ENCODE data around the gene AP3B1.

AP3B1 gene

DNA sequence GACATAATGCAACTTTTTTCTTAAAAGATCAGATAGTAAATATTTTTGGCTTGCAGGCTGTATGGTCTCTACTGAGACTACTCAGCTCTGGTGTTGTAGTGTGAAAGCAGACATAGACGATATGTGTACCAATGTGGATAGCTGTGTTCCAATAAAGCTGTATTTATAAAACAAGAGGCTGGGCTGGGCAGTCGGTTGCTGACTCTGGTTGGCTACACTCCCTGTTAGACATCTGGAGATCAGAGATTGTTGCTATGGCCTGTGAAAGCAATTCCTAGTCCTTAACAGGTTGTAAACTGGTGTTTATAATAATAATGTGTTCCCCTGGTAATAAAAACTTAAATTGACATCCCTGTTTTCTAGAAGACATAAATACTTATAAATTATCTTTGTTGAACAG is 41.5 kb upstream of the AP3B1 start:
- TF ChIP-seq, protein P1, sequence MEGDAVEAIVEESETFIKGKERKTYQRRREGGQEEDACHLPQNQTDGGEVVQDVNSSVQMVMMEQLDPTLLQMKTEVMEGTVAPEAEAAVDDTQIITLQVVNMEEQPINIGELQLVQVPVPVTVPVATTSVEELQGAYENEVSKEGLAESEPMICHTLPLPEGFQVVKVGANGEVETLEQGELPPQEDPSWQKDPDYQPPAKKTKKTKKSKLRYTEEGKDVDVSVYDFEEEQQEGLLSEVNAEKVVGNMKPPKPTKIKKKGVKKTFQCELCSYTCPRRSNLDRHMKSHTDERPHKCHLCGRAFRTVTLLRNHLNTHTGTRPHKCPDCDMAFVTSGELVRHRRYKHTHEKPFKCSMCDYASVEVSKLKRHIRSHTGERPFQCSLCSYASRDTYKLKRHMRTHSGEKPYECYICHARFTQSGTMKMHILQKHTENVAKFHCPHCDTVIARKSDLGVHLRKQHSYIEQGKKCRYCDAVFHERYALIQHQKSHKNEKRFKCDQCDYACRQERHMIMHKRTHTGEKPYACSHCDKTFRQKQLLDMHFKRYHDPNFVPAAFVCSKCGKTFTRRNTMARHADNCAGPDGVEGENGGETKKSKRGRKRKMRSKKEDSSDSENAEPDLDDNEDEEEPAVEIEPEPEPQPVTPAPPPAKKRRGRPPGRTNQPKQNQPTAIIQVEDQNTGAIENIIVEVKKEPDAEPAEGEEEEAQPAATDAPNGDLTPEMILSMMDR (IDR thresholded peaks at IDR 0.05; ENCODE audit: insufficient read depth, low read length, poor library complexity, severe bottlenecking), result no peak
- Histone ChIP-seq H3K27me3 (replicated peaks; ENCODE audit: control insufficient read depth, insufficient read depth, low read length) (no peaks in the 10 kb centered on the region), H3K4me3 (replicated peaks; ENCODE audit: low read depth, low read length) (no peak overlapping the region), H3K36me3 (ENCODE audit: control insufficient read depth, insufficient read depth, low read length) (no peaks in the 10 kb centered on the region)
- DNase-seq (ENCODE audit: extremely low read depth, insufficient read length), result no peak

- DNase-seq (ENCODE audit: extremely low read depth, insufficient read length), result no peak
- TF ChIP-seq, protein P1 (IDR thresholded peaks at IDR 0.05; ENCODE audit: insufficient read depth, low read length, poor library complexity, severe bottlenecking), result no peak
- no peaks in the 10 kb centered on the region for H3K27me3 ChIP-seq (replicated peaks; ENCODE audit: control insufficient read depth, insufficient read depth, low read length)
- no peaks in the 10 kb centered on the region for H3K36me3 ChIP-seq (ENCODE audit: control insufficient read depth, insufficient read depth, low read length)
- no peak overlapping the region for H3K4me3 ChIP-seq (replicated peaks; ENCODE audit: low read depth, low read length)
Observed at GRCh38 chr5:78334811-78335210, 40.3 kb upstream of the AP3B1 start.

DNA sequence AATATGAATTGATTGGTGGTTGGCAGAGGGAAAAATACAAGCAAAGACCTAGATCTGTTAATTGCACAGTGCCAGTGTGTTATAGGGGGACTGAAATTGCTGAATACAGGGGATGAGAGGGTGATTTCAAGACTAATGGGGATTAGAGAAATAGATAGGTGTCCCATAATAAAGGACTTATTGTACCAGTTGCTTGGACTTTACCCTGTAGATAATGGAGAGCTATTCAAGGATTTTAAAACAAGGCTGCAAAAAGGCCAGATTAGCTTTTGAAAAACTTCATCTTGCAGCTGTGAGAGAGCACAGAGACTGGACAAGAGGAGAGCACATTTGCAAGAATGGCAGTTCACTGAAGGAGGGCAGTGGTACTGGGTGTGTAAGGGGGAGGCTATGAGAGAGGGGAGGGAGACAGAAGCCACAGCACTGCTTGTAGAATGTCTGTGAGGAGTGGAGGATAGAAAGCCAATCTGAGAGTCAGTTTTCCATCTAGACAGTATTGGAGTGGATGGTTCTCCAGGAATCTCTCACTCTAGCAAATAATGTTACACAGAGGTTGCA is 37.1 kb upstream of the AP3B1 start:
- H3K27me3 ChIP-seq (replicated peaks; ENCODE audit: control insufficient read depth, insufficient read depth, low read length), result no peaks in the 10 kb centered on the region
- DNase-seq (ENCODE audit: extremely low read depth, insufficient read length), result no peak
- H3K36me3 ChIP-seq (ENCODE audit: control insufficient read depth, insufficient read depth, low read length), result no peaks in the 10 kb centered on the region
- no peak overlapping the region for H3K4me3 ChIP-seq (replicated peaks; ENCODE audit: low read depth, low read length)
- TF ChIP-seq, protein P1 (IDR thresholded peaks at IDR 0.05; ENCODE audit: insufficient read depth, low read length, poor library complexity, severe bottlenecking), result no peak

GRCh38 chr5:78328585-78329173 is 34.2 kb upstream of the AP3B1 start:
- no peak for DNase-seq (ENCODE audit: extremely low read depth, insufficient read length)
- Histone ChIP-seq H3K36me3 (ENCODE audit: control insufficient read depth, insufficient read depth, low read length) (no peaks in the 10 kb centered on the region), H3K27me3 (replicated peaks; ENCODE audit: control insufficient read depth, insufficient read depth, low read length) (no peaks in the 10 kb centered on the region), H3K4me3 (replicated peaks; ENCODE audit: low read depth, low read length) (no peak overlapping the region)
- TF ChIP-seq, protein P1 (IDR thresholded peaks at IDR 0.05; ENCODE audit: insufficient read depth, low read length, poor library complexity, severe bottlenecking), result no peak

DNA sequence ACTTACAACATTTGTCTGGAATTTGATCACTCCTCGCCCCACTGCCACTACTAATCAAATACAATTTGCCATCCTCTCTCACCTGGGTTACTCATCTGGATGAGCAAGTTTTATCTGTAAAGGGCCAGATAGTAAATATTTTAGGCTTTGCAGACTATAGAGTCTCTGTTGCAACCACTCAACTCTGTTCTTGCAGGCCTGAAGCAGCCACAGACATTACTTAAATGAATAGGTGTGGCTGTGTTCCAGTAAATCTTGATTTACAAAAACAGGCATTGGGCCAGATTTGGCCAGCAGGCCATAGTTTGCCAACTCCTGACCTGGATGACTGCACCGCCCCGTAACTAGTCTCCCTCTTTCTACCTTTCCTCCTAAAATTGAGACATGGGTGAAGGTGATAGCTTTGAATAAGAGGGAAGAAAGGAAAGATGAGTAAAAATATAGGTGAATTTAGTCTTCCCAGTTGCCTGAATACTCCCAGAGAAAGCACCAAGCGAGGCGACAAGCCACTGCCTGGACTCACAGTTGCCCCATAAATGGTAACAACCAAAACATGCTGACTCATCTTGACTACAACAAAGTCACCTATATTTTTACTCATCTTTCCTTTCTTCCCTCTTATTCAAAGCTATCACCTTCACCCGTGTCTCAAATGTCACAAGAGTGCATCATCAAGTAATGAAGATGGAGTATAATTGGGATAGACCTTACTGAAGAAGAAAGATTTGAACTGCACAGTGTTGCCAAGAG is 33.4 kb upstream of the AP3B1 start:
- no peak overlapping the region for H3K4me3 ChIP-seq (replicated peaks; ENCODE audit: low read depth, low read length)
- no peaks in the 10 kb centered on the region for H3K27me3 ChIP-seq (replicated peaks; ENCODE audit: control insufficient read depth, insufficient read depth, low read length)
- TF ChIP-seq, protein P1 (IDR thresholded peaks at IDR 0.05; ENCODE audit: insufficient read depth, low read length, poor library complexity, severe bottlenecking), result no peak
- H3K36me3 ChIP-seq (ENCODE audit: control insufficient read depth, insufficient read depth, low read length), result no peaks in the 10 kb centered on the region
- no peak for DNase-seq (ENCODE audit: extremely low read depth, insufficient read length)

Measured in GM06990 (cell line).